Sigmoid colon (tissue), 4 donors: ENCODE data around the gene SCAMP2.

Experiments
- POLR2AphosphoS5 ChIP-seq, 4 donors: sonication (generic); formaldehyde crosslinking; IDR thresholded peaks; one replicate each; pipeline ENCODE4 v1.6.1; 2017; ENCODE audit warnings: antibody characterized with exemption in 4 of 4
- TF ChIP-seq, protein P1 (sequence below), 4 experiments: fragments of 450-650 bp in 3 of 4; fragments of 200-600 bp in 1 of 4; IDR thresholded peaks; one replicate each; pipeline ENCODE4 v1.5.1; 2016 to 2019; ENCODE audit warnings: antibody characterized with exemption in 4 of 4, mild to moderate bottlenecking in 3 of 4, moderate library complexity in 2 of 4

DNA sequence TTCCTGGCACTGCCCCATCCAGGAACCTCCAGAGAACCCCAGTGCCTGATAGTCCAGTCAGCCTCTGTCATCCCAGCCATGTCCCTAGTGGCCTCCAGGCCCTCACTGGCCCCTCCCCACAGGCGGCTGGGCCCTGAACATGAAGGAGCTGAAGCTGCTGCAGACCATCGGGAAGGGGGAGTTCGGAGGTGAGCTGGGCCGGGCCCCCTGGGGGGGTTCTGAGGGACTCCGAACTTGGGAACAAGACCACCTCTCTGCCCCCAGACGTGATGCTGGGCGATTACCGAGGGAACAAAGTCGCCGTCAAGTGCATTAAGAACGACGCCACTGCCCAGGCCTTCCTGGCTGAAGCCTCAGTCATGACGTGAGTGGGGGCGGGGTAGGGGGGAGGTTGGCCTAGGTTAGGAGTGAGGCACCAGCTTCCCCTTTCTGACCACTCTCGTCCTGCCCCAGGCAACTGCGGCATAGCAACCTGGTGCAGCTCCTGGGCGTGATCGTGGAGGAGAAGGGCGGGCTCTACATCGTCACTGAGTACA is 72.5 kb downstream of the SCAMP2 start:
- TF ChIP-seq, protein P1, sequence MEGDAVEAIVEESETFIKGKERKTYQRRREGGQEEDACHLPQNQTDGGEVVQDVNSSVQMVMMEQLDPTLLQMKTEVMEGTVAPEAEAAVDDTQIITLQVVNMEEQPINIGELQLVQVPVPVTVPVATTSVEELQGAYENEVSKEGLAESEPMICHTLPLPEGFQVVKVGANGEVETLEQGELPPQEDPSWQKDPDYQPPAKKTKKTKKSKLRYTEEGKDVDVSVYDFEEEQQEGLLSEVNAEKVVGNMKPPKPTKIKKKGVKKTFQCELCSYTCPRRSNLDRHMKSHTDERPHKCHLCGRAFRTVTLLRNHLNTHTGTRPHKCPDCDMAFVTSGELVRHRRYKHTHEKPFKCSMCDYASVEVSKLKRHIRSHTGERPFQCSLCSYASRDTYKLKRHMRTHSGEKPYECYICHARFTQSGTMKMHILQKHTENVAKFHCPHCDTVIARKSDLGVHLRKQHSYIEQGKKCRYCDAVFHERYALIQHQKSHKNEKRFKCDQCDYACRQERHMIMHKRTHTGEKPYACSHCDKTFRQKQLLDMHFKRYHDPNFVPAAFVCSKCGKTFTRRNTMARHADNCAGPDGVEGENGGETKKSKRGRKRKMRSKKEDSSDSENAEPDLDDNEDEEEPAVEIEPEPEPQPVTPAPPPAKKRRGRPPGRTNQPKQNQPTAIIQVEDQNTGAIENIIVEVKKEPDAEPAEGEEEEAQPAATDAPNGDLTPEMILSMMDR (IDR thresholded peaks at IDR 0.05) = no peak
- no peak for TF ChIP-seq POLR2AphosphoS5 (IDR thresholded peaks at IDR 0.05)
